Measurements from ENCODE around the gene PELI3.

DNA sequence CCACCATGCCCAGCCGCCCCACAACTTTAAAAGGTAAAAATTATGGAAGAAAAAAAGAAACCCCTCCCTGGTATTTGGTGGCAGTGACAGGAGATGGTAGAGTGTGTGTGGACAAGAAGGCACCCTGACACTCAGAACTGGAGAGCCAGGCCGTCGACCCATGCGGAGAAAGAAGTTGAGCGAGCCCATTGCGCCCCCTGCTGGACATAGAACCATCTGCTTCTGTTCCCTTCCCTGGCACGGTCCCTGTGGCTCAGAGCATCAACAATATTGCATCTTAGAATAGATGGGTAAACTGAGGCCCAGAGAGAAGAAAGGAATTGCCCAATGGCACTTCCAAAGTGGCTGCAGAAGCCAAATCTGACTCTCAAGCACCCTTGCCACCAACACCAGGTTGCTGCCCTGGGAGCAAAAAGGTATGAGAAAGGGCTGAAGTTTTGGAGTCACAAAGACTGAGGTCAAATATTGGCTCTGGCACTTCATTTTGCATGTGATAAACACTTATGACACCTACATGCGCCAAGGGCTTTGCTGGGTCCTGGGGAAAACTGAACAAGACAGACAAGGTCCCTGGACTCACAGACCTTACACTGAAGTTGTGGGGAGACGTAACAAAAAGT, 36.6 kb upstream of the PELI3 start:
- TF ChIP-seq, protein P1, sequence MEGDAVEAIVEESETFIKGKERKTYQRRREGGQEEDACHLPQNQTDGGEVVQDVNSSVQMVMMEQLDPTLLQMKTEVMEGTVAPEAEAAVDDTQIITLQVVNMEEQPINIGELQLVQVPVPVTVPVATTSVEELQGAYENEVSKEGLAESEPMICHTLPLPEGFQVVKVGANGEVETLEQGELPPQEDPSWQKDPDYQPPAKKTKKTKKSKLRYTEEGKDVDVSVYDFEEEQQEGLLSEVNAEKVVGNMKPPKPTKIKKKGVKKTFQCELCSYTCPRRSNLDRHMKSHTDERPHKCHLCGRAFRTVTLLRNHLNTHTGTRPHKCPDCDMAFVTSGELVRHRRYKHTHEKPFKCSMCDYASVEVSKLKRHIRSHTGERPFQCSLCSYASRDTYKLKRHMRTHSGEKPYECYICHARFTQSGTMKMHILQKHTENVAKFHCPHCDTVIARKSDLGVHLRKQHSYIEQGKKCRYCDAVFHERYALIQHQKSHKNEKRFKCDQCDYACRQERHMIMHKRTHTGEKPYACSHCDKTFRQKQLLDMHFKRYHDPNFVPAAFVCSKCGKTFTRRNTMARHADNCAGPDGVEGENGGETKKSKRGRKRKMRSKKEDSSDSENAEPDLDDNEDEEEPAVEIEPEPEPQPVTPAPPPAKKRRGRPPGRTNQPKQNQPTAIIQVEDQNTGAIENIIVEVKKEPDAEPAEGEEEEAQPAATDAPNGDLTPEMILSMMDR (IDR thresholded peaks at IDR 0.05) = peak; percentile 90
- no peak for TF ChIP-seq EZH2phosphoT487 (IDR thresholded peaks at IDR 0.05)
- no peak for TF ChIP-seq EZH2 (IDR thresholded peaks at IDR 0.05)
